Activated CD4-positive, alpha-beta T cell treated with anti-CD3 and anti-CD28 coated beads, Interleukin-10, Interleukin-2, amounts not matched to agents 100 ng/mL and 50 ng/mL, durations not matched to agents 16 hours and 8 hours (primary cell): ENCODE measurements around the gene XYLT1.

Experiments
- DNase-seq: peaks from one replicate; pipeline ENCODE4 v3.0.0-alpha.2; 2020

Gene XYLT1

GRCh38 chr16:17276010-17276530, 194.7 kb downstream of the XYLT1 start:
- DNase-seq, result no peak

GRCh38 chr16:17275076-17276009, 195.4 kb downstream of the XYLT1 start:
- peak; percentile 31 for DNase-seq

GRCh38 chr16:17273142-17273561, 197.6 kb downstream of the XYLT1 start:
- DNase-seq, result peak; percentile 86

- DNase-seq, result no peak
Observed at GRCh38 chr16:17272716-17273115, 198.0 kb downstream of the XYLT1 start.

- DNase-seq, result no peak
Observed at GRCh38 chr16:17271687-17272086, 199.1 kb downstream of the XYLT1 start.

GRCh38 chr16:17270683-17271109, 200.1 kb downstream of the XYLT1 start:
- no peak for DNase-seq

- DNase-seq, result no peak
Observed at GRCh38 chr16:17270111-17270510, 200.6 kb downstream of the XYLT1 start.

GRCh38 chr16:17269439-17269838, 201.3 kb downstream of the XYLT1 start:
- DNase-seq, result no peak

- DNase-seq, result no peak
Observed at GRCh38 chr16:17266608-17267313, 204.0 kb downstream of the XYLT1 start.

GRCh38 chr16:17265154-17265553, 205.6 kb downstream of the XYLT1 start:
- DNase-seq, result no peak

GRCh38 chr16:17261197-17261858, 209.4 kb downstream of the XYLT1 start:
- peak; percentile 38 for DNase-seq

- DNase-seq, result no peak
Observed at GRCh38 chr16:17260276-17260849, 210.4 kb downstream of the XYLT1 start.

GRCh38 chr16:17259751-17260270, 210.9 kb downstream of the XYLT1 start:
- no peak for DNase-seq

GRCh38 chr16:17258848-17259713, 211.7 kb downstream of the XYLT1 start:
- no peak for DNase-seq

GRCh38 chr16:17258077-17258599, 212.6 kb downstream of the XYLT1 start:
- no peak for DNase-seq

- no peak for DNase-seq
Observed at GRCh38 chr16:17257426-17258023, 213.2 kb downstream of the XYLT1 start.

- DNase-seq, result no peak
Observed at GRCh38 chr16:17252701-17253100, 218.1 kb downstream of the XYLT1 start.

- DNase-seq, result no peak
Observed at GRCh38 chr16:17252064-17252463, 218.7 kb downstream of the XYLT1 start.

GRCh38 chr16:17251496-17251895, 219.3 kb downstream of the XYLT1 start:
- DNase-seq, result no peak

GRCh38 chr16:17246974-17247732, 223.6 kb downstream of the XYLT1 start:
- no peak for DNase-seq
